Body of pancreas (tissue), 4 donors: ENCODE results near the gene CETN1.

ENCODE experiments used
- CTCF ChIP-seq, 7 experiments: fragments of 450-650 bp in 4 of 7; fragments of 200-600 bp in 3 of 7; sonication (generic) in 3 of 7; IDR thresholded peaks; one replicate each; pipeline ENCODE4 v1.5.1; 2016 to 2019; ENCODE audit warnings: antibody characterized with exemption in 7 of 7
- POLR2A ChIP-seq, 3 donors: fragments of 450-650 bp; IDR thresholded peaks; one replicate each; pipeline ENCODE4 v1.6.1; 2016; ENCODE audit warnings: antibody characterized with exemption in 3 of 3, mild to moderate bottlenecking in 2 of 3

- TF ChIP-seq CTCF (IDR thresholded peaks at IDR 0.05) (no peak), POLR2A (IDR thresholded peaks at IDR 0.05) (no peak)
Observed at GRCh38 chr18:570256-570655, 9.9 kb upstream of the CETN1 start.
